Measurements from ENCODE around the gene SLC5A8. TPM values are rescaled to one million over a fixed set of nuclear protein-coding genes. Genes with fewer than 3 reads are reported as not detected.

SLC5A8 gene
- not detected in 5 replicates for total RNA-seq (2022; extraction: Qiagen RNA extraction; ENCODE audit: low read depth)

GRCh38 chr12:101209319-101210302, at the start of gene SLC5A8:
TSS of gene SLC5A8 (minus strand) at chr12:101210238. CDS start at chr12:101209848, 390 bp downstream.

Other genes starting within 250 kb of the SLC5A8 start
- gene UTP20, start 69.9 kb upstream of the SLC5A8 start, total RNA-seq (2022; extraction: Qiagen RNA extraction; ENCODE audit: low read depth): 13.5 to 17.5 TPM (median 16.3 TPM) in 5 replicates
- 54.1 to 69.5 TPM (median 64.2 TPM) in 5 replicates for gene ARL1, start 197.5 kb upstream of the SLC5A8 start, total RNA-seq (2022; extraction: Qiagen RNA extraction; ENCODE audit: low read depth)